ENCODE results near the gene CFAP141. TPM values are rescaled to one million over a fixed set of nuclear protein-coding genes. Genes with fewer than 3 reads are reported as not detected.

Gene CFAP141
- total and polyA plus RNA-seq, 2 of the 13 experiments (the other 11 are each of a cell fraction or from before 2014, with no cell fraction given): not detected

- no peak for TF ChIP-seq ZNF260 (CRISPR knock-in tag; IDR thresholded peaks at IDR 0.05; ENCODE audit: borderline replicate concordance, low read depth)
- no peak for TF ChIP-seq NFE2L2 (IDR thresholded peaks at IDR 0.05; ENCODE audit: low read length)
- TF ChIP-seq ATF5 (CRISPR knock-in tag; IDR thresholded peaks at IDR 0.05; ENCODE audit: low read depth): 0 out of 2 replicates have a peak, but pooled peaks have one; percentile 30
- no peak for TF ChIP-seq ZNF34 (CRISPR knock-in tag; IDR thresholded peaks at IDR 0.05; ENCODE audit: borderline replicate concordance)
- no peak for TF ChIP-seq THAP8 (CRISPR knock-in tag; IDR thresholded peaks at IDR 0.05; ENCODE audit: borderline replicate concordance)
- TF ChIP-seq RFX3 (CRISPR knock-in tag; IDR thresholded peaks at IDR 0.05): no peak
- TF ChIP-seq ZNF274 (CRISPR knock-in tag; IDR thresholded peaks at IDR 0.05): no peak
- TF ChIP-seq, protein P1, sequence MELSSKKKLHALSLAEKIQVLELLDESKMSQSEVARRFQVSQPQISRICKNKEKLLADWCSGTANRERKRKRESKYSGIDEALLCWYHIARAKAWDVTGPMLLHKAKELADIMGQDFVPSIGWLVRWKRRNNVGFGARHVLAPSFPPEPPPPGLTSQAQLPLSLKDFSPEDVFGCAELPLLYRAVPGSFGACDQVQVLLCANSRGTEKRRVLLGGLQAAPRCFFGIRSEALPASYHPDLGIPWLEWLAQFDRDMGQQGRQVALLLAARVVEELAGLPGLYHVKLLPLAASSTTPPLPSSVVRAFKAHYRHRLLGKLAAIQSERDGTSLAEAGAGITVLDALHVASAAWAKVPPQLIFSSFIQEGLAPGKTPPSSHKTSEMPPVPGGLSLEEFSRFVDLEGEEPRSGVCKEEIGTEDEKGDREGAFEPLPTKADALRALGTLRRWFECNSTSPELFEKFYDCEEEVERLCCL (CRISPR knock-in tag; IDR thresholded peaks at IDR 0.05; ENCODE audit: borderline replicate concordance): no peak
- TF ChIP-seq TEAD2 (CRISPR knock-in tag; IDR thresholded peaks at IDR 0.05): no peak
- no peak for TF ChIP-seq KLF9 (CRISPR knock-in tag; IDR thresholded peaks at IDR 0.05; ENCODE audit: low read depth)
- TF ChIP-seq SSRP1 (CRISPR knock-in tag; IDR thresholded peaks at IDR 0.05): no peak
- no peak for TF ChIP-seq KLF12 (CRISPR knock-in tag; IDR thresholded peaks at IDR 0.05; ENCODE audit: borderline replicate concordance)
- no peak for TF ChIP-seq NFYC (CRISPR knock-in tag; IDR thresholded peaks at IDR 0.05)
- 0 out of 2 replicates have a peak, but pooled peaks have one; percentile 38 for TF ChIP-seq GLI4 (CRISPR knock-in tag; IDR thresholded peaks at IDR 0.05; ENCODE audit: borderline replicate concordance)
- TF ChIP-seq ZFP36L1 (CRISPR knock-in tag; IDR thresholded peaks at IDR 0.05): no peak
Observed at GRCh38 chr1:154182344-154183045, 23.6 kb downstream of the CFAP141 start (continued).

All from HepG2 (cell line).